Measurements from ENCODE around the gene MSRB1.

MSRB1 gene

GRCh38 chr16:1895949-1896675 is 46.9 kb downstream of the MSRB1 start:
- DNase-seq: no peak

GRCh38 chr16:1895068-1895467 is 47.9 kb downstream of the MSRB1 start:
- DNase-seq: no peak

- DNase-seq: no peak
Observed at GRCh38 chr16:1890708-1891050, 52.3 kb downstream of the MSRB1 start.

GRCh38 chr16:1890024-1890707 is 52.8 kb downstream of the MSRB1 start:
- no peak for DNase-seq

Data from fibroblast of skin of right biceps (primary cell).